PC-3 (cell line): ENCODE data around the gene BEND3.
"Not testable (repeated sequence)": the region's sequence is repeated elsewhere in the genome, so short reads cannot be mapped to it uniquely, and the experiment has no call there.

Experiments
- EZH2 ChIP-seq: fragments of 300-600 bp; sonication (generic); IDR thresholded peaks from one replicate; pipeline ENCODE4 v1.6.1; 2017; ENCODE audit warnings: antibody characterized with exemption, mild to moderate bottlenecking, low read length; ENCODE audit not compliant: unreplicated experiment
- EZH2phosphoT487 ChIP-seq: fragments of 300-600 bp; sonication (generic); IDR thresholded peaks from 2 replicates; pipeline ENCODE4 v1.6.1; 2018; ENCODE audit warnings: mild to moderate bottlenecking, antibody characterized with exemption, low read length, borderline replicate concordance
- TF ChIP-seq, protein P1 (sequence below): fragments of 300-600 bp; sonication (generic); conservative IDR thresholded peaks from 2 replicates; pipeline ENCODE4 v1.5.1; 2017; ENCODE audit warnings: antibody characterized with exemption, low read depth, mild to moderate bottlenecking, low read length

DNA sequence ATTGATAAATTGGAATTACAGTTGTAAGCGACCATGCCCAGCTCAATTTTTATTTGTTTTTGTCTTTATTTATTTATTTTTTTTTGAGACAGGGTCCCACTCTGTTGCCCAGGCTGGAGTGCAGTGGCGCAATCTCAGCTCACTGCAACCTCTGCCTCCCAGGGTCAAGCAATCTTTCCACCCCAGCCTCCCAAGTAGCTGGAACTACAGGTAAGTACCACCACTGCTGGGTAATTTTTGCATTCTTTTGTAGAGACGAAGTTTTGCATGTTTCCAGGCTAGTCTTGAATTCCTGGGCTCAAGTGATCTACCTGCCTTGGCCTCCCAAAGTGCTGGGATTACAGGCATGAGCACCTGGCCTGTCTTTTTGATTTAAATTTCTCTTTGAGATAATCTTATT is 21.0 kb upstream of the BEND3 start:
- TF ChIP-seq, protein P1, sequence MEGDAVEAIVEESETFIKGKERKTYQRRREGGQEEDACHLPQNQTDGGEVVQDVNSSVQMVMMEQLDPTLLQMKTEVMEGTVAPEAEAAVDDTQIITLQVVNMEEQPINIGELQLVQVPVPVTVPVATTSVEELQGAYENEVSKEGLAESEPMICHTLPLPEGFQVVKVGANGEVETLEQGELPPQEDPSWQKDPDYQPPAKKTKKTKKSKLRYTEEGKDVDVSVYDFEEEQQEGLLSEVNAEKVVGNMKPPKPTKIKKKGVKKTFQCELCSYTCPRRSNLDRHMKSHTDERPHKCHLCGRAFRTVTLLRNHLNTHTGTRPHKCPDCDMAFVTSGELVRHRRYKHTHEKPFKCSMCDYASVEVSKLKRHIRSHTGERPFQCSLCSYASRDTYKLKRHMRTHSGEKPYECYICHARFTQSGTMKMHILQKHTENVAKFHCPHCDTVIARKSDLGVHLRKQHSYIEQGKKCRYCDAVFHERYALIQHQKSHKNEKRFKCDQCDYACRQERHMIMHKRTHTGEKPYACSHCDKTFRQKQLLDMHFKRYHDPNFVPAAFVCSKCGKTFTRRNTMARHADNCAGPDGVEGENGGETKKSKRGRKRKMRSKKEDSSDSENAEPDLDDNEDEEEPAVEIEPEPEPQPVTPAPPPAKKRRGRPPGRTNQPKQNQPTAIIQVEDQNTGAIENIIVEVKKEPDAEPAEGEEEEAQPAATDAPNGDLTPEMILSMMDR = not testable (repeated sequence)
- TF ChIP-seq EZH2, EZH2phosphoT487: not testable (repeated sequence)
